Erythroblast (primary cell): ENCODE results near the gene NEAT1.

Source experiments
- DNase-seq, 2 experiments: peaks; one replicate each; lab custom pipeline; 2025; lab: John Stamatoyannopoulos, UW
- GATA1 ChIP-seq: IDR thresholded peaks from 2 replicates; pipeline ENCODE4 v1.6.1; 2011; ENCODE audit warnings: low read depth, mild to moderate bottlenecking, control low read depth, low read length, moderate library complexity
- POLR2A ChIP-seq: IDR thresholded peaks from 2 replicates; pipeline ENCODE4 v1.6.1; 2011; ENCODE audit warnings: mild to moderate bottlenecking, low read length

The NEAT1 gene

DNA sequence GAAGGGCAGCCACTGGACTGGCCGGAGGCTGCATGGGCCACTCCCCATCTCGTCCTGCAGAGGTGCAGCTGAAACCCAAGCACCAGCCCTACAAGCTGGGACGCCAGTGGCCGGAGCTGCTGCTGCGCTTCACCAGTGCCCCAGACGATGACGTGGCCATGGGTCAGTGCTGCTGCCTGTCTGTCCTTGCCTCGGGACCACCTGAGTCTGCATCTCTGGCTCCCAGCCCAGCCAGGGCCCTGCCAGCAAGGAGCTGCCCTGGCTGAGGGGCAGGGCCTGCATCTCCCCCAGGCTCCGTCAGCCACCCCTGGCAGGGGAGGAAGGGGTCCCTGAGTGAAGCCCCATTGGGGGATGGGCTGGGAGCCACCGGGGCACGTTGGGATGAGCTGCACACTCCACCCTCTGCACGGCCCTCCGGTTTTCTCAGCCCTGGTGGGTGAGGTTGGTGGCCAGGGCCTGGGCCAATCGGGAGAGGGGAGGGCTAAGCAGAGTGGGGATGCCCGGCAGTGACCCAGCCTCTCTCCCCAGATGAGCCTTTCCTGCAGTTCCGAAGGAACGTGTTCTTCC is 29.0 kb upstream of the NEAT1 start:
- DNase-seq: no peak
- TF ChIP-seq GATA1 (no peak), POLR2A (no peak)

- TF ChIP-seq GATA1: no peak
- no peak for TF ChIP-seq POLR2A
- DNase-seq: no peak
These were observed 28.5 kb upstream of the NEAT1 start for GRCh38 chr11:65394125-65394536.

DNA sequence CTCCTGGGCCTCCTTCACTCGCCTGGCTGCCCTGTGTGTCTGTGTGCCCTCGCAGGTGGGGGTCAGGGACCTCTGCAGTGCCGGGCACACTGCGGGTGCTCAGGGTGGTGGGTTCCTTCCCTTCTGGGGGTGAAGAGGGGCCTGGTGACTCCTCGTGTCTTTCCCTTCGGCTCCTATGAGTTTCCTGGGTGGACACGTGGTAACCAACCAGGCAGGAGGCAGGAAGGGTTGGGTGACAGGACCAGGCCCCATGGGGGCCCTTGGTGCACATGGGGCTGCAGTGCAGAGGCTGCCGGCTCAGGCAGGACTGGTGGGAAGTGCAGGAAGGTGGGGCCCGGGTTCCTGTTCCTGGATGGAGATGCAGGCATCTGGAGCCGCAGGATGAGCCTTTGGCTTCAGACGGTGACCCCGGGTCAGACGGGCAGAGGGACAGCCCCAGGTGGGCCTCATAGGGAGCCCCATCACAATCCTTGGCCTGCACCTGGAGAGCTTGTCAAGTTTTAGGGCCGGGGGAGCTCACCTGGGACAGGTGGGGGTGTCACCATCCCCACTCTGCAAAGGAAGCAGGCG is 26.6 kb upstream of the NEAT1 start:
- TF ChIP-seq POLR2A (no peak), GATA1 (no peak)
- no peak for DNase-seq

GRCh38 chr11:65396769-65397745 is 25.5 kb upstream of the NEAT1 start:
- DNase-seq: no peak
- no peak for TF ChIP-seq POLR2A
- no peak for TF ChIP-seq GATA1

GRCh38 chr11:65398362-65398910 is 24.2 kb upstream of the NEAT1 start:
- TF ChIP-seq GATA1: no peak
- TF ChIP-seq POLR2A: no peak
- no peak for DNase-seq

GRCh38 chr11:65399249-65399648 is 23.3 kb upstream of the NEAT1 start:
- TF ChIP-seq POLR2A (no peak), GATA1 (no peak)
- no peak for DNase-seq

GRCh38 chr11:65399845-65400244 is 22.8 kb upstream of the NEAT1 start:
- no peak for DNase-seq
- TF ChIP-seq POLR2A (no peak), GATA1 (no peak)

DNA sequence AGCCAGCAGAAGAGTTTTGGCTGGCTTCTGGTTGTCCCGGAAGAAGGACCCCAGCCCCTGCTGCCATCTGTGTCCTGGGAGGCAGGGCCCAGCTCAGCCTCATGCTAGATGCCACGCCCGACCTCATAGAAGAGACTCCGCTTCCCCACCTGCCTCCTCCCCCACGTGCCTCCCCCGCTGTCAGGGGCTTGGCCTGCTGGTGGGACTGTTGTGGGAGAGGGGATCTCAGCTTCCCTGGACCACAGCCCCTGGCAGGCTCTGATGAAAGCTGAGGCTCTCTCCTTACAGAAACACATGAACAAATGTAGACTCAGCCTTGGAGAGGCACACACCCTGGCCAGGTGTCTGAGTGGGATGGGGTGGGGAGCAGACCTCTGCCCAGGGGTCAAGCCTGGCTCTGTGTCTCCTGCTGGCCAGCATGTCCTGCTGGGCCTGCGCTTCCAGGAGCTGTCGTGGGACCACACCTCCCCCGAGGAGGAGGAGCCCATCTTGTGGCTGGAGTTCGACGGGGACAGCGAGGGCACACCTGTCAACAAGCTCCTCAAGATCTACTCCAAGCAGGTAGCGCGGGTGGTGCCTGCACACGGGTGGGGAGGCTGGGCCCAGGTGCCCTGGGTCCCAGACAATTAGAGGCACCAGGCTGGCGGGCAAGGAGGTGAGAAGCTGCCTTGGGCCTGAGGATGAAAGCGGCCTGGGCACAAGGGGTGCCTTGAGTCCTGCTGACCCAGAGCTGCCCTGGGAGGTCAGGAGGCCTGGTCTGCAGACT is 22.1 kb upstream of the NEAT1 start:
- DNase-seq: no peak
- no peak for TF ChIP-seq POLR2A
- TF ChIP-seq GATA1: no peak

GRCh38 chr11:65401073-65401802 is 21.4 kb upstream of the NEAT1 start:
- TF ChIP-seq POLR2A (no peak), GATA1 (no peak)
- no peak for DNase-seq

GRCh38 chr11:65401803-65402248 is 20.8 kb upstream of the NEAT1 start:
- no peak for TF ChIP-seq POLR2A
- no peak for TF ChIP-seq GATA1
- no peak for DNase-seq

GRCh38 chr11:65402790-65403189 is 19.8 kb upstream of the NEAT1 start:
- DNase-seq: no peak
- TF ChIP-seq POLR2A (no peak), GATA1 (no peak)

DNA sequence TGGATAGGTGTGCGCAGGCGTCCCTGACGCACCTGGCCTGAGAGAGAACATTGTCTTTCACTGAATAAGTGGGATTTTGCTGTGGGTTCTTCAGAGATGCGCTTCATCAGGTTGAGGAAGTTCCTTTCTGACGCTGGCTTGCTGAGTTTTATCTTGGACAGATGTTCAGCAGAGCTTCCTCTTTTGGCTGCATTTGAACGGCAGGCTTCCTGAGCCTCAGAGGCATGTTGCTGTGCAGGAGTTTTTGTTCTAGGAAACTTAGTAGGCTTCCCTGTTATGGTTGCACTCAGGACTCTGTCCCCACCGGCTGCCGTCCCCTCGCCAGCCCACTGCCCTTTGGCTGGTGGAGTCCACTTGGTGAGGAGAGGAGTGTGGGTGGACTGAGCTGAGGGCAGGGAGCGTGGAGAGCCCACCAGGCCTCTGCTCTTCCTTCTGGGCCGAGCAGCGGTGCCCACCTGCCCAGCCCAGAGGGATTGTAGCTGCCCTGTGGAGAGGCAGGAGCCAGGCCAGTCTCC is 18.9 kb upstream of the NEAT1 start:
- DNase-seq: no peak
- no peak for TF ChIP-seq POLR2A
- TF ChIP-seq GATA1: no peak
